HG02970 (cell line): ENCODE measurements around the gene PHF21B.
"Not testable (repeated sequence)": the region's sequence is repeated elsewhere in the genome, so short reads cannot be mapped to it uniquely, and the experiment has no call there.

ENCODE experiments used
- ATAC-seq: cut with Tn5 transposase; IDR thresholded peaks from one replicate; pipeline ENCODE4 v1.9.1; 2021; ENCODE audit warnings: mild to moderate bottlenecking, moderate library complexity, moderate number of reproducible peaks; ENCODE audit not compliant: unreplicated experiment, low FRiP score

PHF21B gene

GRCh38 chr22:45009606-45010531 lies at the start of gene PHF21B:
PHF21B (minus strand) TSS chr22:45010005; CDS start chr22:45009549, 456 bp downstream.
- no peak for ATAC-seq

- no peak for ATAC-seq
Observed at GRCh38 chr22:45059296-45059695, 49.5 kb upstream of the PHF21B start.

- no peak for ATAC-seq
Observed at GRCh38 chr22:45058622-45058912, 48.8 kb upstream of the PHF21B start.

GRCh38 chr22:45055936-45056335 lies 46.1 kb upstream of the PHF21B start:
- ATAC-seq: no peak

GRCh38 chr22:45053571-45053970 lies 43.8 kb upstream of the PHF21B start:
- no peak for ATAC-seq

- ATAC-seq: no peak
Observed at GRCh38 chr22:45053094-45053493, 43.3 kb upstream of the PHF21B start.

- ATAC-seq: not testable (repeated sequence)
Observed at GRCh38 chr22:45052665-45053064, 42.9 kb upstream of the PHF21B start.

GRCh38 chr22:45051946-45052345 lies 42.1 kb upstream of the PHF21B start:
- no peak for ATAC-seq

- ATAC-seq: no peak
Observed at GRCh38 chr22:45051419-45051818, 41.6 kb upstream of the PHF21B start.

- ATAC-seq: no peak
Observed at GRCh38 chr22:45047260-45047659, 37.5 kb upstream of the PHF21B start.

- ATAC-seq: no peak
Observed at GRCh38 chr22:45045208-45045607, 35.4 kb upstream of the PHF21B start.

- ATAC-seq: no peak
Observed at GRCh38 chr22:45042263-45042662, 32.5 kb upstream of the PHF21B start.

- no peak for ATAC-seq
Observed at GRCh38 chr22:45039133-45039532, 29.3 kb upstream of the PHF21B start.

- no peak for ATAC-seq
Observed at GRCh38 chr22:45036154-45036553, 26.3 kb upstream of the PHF21B start.

GRCh38 chr22:45034821-45035220 lies 25.0 kb upstream of the PHF21B start:
- no peak for ATAC-seq

- no peak for ATAC-seq
Observed at GRCh38 chr22:45034156-45034555, 24.4 kb upstream of the PHF21B start.

- no peak for ATAC-seq
Observed at GRCh38 chr22:45033136-45033535, 23.3 kb upstream of the PHF21B start.

- ATAC-seq: no peak
Observed at GRCh38 chr22:45031629-45032403, 22.0 kb upstream of the PHF21B start.

- ATAC-seq: no peak
Observed at GRCh38 chr22:45029501-45029900, 19.7 kb upstream of the PHF21B start.

- no peak for ATAC-seq
Observed at GRCh38 chr22:45026511-45026910, 16.7 kb upstream of the PHF21B start.

GRCh38 chr22:45023431-45023830 lies 13.6 kb upstream of the PHF21B start:
- ATAC-seq: no peak
